GM18502 (cell line): ENCODE data around the gene DCAF11.
A peak's percentile ranks its signal among the peaks of the same experiment; 100 is the strongest.

ENCODE experiments used
- ATAC-seq: cut with Tn5 transposase; IDR thresholded peaks from one replicate; pipeline ENCODE4 v1.9.1; 2021; ENCODE audit warnings: mild to moderate bottlenecking; ENCODE audit not compliant: unreplicated experiment, poor library complexity

The DCAF11 gene

DNA sequence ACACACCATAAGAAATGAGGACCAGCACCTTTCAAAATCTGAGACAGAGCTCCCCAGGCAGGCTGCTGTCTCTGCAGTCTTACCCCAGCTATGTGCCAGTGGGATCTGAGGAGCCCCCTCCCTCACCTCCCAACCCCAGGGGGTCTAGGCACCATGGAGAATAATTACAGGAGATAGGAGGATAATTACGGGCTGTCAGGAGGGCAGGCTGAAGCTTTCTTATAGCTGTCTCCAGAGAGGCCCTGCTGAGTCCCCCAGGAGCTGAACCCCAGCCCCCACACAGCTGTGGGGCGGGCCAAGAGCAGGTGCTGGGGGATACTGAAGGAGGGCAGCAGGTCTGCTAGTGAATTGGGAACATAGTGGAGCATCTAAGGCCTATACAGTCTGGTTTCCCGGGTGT is 36.4 kb upstream of the DCAF11 start:
- no peak for ATAC-seq

DNA sequence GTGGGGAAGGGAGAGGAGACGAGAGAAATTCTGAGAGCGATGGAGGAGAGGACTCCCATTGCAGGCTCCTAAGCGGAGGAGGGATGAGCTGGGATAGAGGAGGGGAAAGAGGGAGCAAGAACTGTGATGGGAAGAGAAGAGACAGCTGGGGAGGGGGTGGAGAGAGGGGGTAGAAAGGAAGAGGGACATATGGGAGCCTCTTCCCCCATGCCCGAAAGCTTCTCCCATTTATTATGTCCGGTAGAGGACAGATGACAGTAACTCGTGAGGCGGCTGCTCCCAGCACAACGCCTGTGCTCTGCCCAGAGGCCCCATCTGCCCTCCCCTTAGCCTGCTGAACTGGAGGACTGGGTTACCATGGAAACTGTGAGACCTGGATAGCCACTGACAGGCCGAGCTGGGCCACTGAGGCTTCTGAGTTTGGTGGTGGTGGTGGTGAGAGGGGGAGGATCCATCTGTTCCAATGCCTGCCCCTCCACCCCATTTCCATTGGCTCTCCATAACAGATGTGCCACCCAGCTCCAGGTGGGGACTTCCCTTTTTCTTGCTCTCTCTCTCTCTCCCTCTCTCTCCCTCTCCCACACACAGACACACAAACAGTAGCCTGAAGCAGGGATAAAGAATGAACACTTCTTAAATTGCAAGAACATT is 35.0 kb upstream of the DCAF11 start:
- no peak for ATAC-seq

DNA sequence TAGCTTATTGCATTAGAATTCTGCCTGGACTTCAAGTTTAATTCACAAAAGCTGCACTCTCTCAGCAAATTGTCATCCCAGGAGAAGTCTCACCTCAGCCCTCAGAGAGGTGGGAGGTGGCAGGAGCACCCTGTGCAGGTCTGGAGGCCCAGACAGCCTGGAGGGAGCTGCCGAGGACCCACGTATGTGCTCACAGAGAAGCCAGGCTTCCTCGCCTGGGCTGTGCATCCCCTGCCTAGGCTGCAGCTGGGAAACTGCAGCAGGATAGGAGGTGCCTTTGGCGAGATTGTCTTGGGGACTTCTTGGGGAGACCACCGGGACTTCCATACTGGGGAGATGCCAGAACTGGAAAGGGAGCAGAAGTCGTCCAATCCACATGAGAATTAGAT is 34.4 kb upstream of the DCAF11 start:
- ATAC-seq: no peak

DNA sequence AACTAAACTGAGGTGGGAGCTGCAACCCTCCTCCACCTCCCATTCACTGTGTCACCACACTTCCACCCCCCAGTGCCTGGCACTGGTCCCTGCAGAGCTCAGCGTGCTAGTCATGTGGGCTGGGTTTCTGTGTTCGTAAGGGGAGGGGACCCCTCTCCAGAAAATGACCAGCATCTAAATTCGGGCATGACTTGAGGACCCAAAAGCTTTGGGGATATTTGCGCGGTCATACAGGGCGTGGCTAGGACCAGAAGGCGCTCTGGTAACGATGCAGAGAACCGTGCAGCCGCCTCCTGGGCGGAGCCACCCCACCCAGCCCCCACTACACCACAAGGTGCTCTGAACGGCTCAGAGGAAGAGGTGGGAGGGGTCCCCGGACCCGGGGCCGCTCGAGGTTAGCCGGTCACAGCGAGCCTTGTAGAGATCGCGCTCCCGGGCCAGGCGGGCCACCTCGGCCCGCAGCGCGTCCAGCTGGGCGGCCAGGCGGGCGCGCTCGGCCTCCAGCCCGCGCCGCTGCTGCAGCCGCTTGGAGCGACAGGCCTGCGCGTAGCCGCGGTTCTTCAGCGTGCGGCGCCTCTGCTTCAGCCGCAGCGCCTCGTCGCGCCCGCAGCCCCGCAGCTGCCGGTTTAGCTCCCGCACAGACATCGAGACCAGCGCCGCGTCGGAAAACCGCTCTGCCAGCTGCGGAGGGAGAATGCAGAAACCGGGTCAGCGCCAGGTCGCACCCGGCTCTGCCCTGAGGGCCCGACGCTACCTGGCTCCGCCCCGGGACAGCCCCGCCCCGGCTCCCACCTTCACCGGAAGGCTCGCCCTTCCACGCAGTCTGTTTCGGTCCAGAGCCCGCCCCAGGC is 33.5 kb upstream of the DCAF11 start:
- ATAC-seq: peak; percentile 96

DNA sequence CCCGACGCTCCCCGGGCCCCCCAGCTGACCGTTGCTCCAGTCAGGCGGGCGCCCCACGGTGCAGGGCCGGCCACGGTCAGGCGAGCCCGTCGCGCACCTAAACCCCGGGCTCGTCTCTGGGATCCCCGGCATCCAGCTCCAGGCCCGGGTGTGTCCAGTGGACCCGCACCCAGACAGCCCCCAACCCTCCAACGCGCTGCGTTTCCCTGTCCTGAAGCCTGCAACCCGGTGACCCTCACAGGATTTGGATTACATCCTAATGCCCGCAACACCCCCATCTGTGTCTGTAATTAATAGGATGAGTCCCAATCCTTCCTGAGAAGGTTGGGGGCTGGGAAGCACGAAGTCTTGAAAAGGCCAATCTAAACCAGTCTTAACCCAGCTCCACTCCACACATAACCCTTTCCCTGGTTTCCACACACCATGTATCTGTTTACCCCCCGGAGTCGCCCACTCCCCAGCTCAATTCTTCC is 32.8 kb upstream of the DCAF11 start:
- no peak for ATAC-seq

DNA sequence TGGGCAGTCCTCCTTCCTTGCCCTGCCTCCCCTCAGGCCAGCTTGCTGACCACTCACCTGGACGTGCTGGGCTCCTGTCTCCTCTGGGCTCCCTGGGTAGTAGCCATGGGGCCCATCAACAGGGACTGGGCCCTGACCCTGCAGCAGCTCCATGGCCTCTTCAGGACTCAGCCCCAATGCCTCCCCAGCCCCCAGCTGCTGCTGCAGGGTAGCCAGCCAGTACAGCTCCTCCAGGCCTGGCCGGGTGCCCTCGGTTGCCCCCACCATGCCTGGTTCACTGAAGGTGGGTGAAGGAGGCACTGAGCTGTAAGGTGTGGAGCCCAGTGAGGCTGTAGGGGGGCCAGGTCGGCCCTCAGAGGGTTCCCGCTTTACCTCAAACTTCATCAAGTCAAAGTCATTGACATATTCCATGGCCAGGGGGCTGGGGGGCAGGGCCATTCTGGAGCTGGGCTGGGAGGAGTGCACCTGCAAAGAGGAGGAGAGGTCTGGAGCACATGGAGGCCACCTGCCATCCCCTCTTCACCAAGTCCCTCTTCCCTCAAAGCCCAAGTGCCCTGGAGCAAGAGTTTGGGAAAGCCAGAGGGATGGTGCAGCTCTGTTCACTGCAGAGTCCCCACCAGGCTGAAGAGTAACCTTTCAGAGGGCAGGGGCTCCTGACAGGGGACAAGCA is 32.0 kb upstream of the DCAF11 start:
- ATAC-seq: no peak

DNA sequence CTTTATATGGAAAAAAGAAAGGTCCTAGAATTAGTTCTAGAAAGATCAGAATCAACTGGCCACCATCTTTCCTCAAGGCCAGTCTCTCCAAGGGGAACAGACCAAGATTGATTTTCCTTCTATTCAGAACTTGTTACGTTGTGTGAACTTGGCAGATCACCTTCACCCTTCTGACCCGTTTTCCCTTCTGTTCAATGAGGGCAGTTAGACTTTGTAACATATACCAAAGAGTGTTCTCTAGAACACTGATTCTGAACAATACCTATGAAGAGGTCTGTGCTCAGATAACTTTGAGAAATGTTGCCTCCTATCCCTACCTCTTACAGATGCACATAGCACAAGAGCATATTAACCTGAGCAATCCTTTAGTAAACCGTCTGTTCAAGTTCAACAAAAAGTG is 31.1 kb upstream of the DCAF11 start:
- no peak for ATAC-seq

DNA sequence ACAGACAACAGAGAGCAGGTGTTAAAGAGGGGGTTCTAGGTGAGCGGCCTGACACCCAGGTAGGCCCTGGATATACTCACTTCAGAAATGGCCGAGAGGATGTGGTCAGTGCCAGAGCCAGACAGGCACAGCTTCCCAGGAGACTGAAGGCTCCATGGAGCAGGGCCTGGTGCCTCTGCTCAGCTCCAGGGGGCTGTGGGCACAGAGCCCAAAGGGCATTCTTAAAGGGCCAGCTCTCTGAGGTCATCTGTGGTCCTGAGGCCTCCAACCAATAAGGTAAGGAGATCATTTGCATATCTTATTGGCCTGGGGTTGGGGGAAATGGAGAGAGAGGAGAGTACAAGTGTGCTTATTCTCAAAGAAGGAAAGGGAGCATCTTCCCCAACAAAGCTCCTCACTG is 30.1 kb upstream of the DCAF11 start:
- no peak for ATAC-seq

DNA sequence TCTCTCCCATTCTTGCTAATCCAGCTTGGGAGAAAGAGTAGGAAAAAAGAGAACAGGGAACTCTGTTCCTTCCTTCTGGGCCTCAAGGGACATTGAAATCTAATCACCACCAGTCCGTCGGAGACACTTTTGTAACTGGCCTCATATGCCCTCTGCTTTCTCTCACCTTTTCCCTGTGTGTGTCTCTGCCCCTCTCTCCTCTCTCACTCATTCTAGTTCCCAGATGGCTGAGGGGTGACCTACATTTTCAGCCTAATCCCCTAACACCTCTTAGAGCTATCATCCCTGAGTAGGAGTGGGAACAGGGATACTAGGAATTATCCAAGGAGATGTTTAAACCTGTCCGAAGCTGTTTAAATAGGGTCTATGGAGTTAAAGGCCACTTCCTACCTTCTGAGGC is 29.4 kb upstream of the DCAF11 start:
- no peak for ATAC-seq

DNA sequence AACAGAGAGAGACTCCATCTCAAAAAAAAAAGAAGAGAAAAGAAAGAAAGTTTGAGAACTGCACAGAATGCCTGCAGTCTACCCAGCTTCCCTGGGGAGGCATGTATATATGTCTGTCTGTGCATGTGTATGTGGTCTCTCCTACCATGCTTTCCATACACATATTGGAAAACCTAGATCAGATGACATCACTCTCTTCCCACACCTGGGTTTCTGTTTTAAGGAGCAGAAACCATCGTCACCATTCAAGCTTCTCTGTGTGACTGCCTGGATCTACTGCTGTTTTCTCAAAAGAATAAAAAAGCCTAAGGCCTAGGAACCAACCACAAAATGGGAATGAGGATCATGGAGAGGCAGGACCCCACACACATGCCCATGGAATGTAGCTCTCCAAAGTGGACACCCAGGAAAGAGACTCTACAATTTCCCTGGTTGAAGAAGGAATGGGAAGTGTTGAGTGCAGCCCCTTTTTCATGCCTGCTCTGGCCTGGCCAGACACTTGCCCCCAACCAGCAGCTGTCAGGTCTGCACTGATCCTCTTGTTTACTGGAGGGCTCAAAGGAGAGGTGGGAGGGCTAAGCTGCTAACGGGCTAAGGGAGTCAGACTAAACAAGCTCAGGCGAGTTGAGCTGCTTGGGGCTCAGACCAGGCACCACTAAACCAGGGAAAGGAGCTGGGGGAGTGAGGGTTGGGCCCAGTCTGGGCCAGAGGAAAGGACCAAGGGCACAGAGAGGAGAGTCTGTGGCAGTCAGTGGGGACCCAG is 28.2 kb upstream of the DCAF11 start:
- no peak for ATAC-seq

DNA sequence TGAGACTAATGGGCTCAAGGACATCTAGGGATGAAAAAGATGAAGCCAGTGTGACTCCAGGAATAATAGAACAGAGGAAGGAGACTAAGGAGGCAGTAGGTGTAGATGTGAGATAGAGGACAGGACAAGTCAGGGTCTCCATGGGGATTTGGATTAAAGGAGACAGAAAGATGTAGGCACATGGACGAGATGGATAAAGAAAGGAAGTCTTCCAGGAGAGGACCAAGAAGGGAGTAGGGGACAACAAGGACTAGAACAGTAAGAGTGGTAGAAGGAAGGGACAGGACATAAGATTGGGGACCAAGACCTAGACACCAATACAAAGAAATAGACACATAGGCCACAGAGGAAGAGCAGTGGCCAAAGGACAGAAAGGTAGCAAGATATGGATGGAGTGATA is 27.6 kb upstream of the DCAF11 start:
- ATAC-seq: no peak

DNA sequence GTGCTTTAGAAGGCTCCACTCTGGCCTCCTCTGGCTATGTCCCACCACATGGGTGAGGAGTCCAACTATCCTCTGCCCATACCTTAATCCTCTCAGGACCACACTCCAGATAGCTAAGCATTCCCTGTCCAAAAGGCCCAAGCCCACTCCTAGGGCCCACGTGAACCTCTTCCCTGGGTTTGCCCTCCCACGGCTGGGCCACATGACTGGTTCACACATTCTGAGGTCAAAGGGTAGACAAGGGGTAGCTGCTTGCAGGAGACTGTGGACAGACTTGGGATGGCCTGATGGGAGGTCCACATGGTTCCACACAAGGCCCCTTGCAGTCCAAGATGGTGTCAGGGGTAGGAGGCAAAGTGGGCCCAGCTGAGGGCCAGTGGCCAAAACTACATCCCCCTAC is 26.5 kb upstream of the DCAF11 start:
- no peak for ATAC-seq

DNA sequence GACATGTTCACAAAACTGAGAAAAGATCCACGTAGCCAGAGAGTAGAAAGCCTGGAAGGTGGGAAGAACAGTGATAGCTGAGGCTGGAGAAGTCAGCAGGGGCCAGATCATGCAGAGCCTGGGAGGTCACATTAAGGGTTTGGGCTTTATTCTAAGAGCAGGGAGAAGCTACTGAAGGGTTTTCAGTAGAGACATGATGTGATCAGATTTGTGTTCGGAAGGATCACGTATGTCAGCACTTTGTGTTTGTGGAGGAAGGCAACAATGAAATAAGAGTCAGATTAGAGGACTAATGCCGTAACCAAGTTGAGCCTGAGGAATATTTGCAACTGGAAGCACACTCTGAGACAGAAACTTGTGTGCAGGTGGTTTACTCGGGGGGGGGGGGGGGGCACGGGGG is 24.7 kb upstream of the DCAF11 start:
- ATAC-seq: no peak

DNA sequence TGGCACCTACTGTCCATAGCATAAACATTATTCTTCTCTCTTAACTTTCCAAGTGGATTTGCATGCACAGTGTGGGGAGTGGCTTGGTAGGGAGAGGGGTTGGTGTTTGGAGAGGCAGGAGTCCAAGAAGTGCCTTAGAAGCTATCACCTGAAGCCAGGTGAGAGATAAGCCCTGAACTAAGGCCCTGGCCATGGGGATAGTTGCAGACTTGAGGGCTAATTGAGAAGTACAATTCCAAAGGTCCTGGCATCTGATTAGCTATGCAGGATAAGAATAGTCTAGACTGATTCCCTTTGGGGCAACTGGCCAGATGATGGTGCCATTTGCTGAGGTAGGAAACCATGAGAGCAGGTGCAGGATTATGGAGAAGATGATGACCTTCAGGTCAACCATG is 22.5 kb upstream of the DCAF11 start:
- ATAC-seq: no peak

DNA sequence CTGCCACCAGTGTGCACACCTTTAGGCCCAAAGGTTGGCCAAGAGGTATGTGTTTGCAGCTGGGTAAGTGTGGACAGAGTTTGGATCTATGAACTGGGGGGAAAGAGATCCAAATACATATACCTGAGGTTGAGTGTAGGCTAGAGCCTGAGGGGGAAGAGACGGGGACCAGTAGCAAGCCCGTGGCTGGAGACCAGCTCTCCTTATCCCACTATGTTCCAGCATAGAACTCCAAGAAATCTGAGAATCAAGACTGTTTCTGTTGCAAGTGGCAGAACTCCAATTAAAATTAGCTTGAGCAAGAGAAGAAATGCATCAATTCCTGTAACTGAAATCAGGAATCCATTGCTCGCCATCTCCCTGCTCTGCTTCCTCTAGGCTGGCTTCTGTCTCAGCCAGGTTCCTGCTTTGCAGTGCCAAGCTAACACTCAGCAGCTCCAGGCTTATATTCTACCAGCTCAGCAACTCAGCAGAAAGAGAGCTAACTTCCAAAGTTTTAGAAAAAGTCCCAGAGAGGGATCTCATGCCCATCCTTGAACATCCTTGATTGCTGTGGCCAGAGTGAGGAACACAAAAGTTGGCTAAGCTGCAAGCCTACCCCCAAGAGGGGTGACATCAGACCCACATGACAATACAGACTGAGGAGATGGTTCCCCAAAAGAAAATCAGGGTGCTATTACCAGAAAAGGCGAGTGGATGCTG is 21.9 kb upstream of the DCAF11 start:
- no peak for ATAC-seq

DNA sequence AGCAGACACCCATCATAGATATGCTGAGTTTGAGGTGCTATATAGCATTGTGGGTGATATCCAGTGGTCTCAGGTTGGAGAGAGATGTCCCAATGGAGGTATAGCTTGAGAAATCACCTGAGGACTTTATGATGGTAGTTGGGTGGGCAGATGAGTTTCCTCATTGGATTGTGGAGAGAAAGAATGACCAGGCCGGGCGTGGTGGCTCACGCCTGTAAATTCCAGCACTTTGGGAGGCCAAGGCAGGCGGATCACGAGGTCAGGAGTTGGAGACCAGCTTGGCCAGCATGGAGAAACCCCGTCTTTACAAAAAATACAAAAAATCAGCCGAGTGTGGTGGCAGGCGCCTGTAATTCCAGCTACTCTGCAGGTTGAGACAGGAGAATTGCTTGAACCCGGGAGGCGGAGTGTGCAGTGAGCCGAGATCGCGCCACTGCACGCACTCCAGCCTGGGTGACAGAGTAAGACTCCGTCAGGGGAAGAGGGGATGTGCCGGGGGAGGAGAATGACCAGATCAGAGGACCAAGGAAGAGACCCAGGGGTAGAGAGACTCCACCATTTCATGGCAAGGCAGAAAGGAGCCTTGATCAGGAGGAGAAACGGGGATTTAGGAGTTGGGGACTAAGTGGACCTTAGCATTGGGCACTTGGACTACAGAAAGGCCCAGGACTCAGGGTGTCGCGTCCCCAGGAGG is 21.2 kb upstream of the DCAF11 start:
- no peak for ATAC-seq

DNA sequence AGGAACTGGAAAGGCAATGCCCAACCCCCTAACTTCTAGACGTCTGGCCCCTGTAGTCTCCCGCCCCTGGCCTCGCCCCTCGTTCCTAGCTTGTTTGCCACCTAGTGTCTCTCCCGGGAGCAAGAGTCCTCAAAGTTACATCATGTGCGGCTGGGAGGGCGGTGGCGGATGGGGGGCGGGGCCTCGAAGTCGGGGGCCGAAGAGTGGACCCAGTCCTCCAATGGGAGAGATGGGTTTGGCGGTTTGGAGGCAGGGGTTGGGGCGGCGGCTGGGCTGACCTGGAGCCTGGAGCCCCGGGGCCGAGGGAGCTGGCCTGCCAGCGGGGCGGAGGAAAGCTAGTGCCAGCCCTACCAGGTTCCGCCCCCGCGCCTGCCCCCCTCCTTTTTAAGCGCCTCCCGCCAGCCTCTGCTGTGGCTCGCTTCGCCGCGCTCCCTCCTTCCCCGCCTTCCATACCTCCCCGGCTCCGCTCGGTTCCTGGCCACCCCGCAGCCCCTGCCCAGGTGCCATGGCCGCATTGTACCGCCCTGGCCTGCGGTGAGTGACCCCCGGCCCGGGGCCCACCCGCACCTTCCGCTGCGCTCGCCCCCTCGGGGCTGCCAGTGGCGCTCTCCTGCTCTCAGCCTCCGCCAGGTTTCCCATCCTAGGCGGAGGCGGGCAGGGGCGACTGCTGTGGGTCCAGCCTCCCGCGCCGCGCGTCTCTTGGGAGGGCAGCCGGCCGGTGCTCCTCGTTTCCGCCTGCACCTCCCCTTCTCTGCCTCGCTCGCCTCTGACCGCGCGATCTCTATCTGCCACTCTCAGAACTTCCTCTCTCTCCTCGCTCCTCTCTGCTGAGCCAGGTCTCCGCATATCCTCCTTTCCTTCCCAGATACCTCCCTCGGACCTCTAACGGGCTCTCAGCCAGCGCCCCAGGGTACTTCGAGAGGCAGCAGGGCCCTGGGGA is 20.4 kb upstream of the DCAF11 start, which contains the start of gene PCK2:
Gene PCK2, plus strand, starts transcription at position 411 of the 940 bp plus-strand sequence. Its CDS starts 95 bp downstream, at position 506.
- peak; percentile 47 for ATAC-seq

DNA sequence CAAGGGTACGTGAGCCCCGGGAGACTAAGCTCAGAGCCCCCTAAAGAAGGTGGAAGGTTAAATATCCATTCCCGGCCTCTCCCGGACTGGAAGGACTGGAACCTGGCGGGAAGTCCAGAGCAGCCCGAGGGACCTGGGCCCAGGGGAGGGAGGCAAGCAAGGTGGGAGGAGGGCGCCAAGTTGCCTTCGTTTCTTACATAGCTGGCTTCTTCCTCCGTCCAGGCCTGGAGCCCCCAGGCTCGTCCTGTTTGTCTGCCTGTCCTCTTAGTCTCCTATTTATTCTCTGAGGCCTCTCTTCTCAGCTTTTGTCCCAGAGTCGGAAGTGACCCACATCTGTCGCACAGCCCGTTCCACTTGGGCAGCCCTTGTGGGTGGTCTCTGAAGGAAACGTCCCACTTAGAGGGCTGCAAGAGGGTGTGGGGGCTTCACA is 19.7 kb upstream of the DCAF11 start:
- peak; percentile 0 for ATAC-seq
